Liver (tissue), 2 donors: Measurements from ENCODE around the gene PPFIA2.

Experiments
- SP1 ChIP-seq: IDR thresholded peaks from 2 replicates; pipeline ENCODE4 v1.6.1; 2018; ENCODE audit warnings: antibody characterized with exemption, mild to moderate bottlenecking
- TF ChIP-seq, protein P1 (sequence below): IDR thresholded peaks from 2 replicates; pipeline ENCODE4 v1.6.1; 2016; ENCODE audit warnings: antibody characterized with exemption
- TF ChIP-seq, protein P2 (sequence below): IDR thresholded peaks from 2 replicates; pipeline ENCODE4 v1.6.1; 2016; ENCODE audit warnings: antibody characterized with exemption, mild to moderate bottlenecking
- donor health status: healthy.

DNA sequence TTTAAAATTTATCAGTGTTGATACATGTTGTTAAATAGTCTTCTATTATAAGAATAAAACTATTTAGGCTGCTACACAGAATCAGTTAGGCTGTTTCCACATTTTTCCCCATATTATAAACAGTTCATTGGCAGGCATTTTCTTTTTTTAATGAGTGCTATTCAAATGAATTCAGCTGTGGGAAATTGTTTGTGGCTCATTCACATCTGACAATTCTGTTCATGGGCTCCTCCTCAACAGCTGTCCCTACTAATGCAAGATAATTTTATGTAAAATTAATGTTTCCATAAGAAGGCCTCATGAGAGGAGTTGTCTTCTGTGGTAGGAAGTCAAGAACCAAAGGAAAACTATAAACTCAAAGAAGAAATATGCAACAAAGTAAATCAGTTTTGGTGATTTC lies 218.0 kb downstream of the PPFIA2 start:
- no peak for TF ChIP-seq SP1
- TF ChIP-seq, protein P1, sequence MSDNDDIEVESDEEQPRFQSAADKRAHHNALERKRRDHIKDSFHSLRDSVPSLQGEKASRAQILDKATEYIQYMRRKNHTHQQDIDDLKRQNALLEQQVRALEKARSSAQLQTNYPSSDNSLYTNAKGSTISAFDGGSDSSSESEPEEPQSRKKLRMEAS, result no peak
- TF ChIP-seq, protein P2, sequence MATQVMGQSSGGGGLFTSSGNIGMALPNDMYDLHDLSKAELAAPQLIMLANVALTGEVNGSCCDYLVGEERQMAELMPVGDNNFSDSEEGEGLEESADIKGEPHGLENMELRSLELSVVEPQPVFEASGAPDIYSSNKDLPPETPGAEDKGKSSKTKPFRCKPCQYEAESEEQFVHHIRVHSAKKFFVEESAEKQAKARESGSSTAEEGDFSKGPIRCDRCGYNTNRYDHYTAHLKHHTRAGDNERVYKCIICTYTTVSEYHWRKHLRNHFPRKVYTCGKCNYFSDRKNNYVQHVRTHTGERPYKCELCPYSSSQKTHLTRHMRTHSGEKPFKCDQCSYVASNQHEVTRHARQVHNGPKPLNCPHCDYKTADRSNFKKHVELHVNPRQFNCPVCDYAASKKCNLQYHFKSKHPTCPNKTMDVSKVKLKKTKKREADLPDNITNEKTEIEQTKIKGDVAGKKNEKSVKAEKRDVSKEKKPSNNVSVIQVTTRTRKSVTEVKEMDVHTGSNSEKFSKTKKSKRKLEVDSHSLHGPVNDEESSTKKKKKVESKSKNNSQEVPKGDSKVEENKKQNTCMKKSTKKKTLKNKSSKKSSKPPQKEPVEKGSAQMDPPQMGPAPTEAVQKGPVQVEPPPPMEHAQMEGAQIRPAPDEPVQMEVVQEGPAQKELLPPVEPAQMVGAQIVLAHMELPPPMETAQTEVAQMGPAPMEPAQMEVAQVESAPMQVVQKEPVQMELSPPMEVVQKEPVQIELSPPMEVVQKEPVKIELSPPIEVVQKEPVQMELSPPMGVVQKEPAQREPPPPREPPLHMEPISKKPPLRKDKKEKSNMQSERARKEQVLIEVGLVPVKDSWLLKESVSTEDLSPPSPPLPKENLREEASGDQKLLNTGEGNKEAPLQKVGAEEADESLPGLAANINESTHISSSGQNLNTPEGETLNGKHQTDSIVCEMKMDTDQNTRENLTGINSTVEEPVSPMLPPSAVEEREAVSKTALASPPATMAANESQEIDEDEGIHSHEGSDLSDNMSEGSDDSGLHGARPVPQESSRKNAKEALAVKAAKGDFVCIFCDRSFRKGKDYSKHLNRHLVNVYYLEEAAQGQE, result no peak
